HepG2 (cell line): ENCODE results near the gene GLB1L.

Experiments used
- HOXA7 ChIP-seq: sonication (generic); formaldehyde crosslinking; IDR thresholded peaks from 2 replicates; pipeline ENCODE4 v1.8.1; 2022; ENCODE audit warnings: mild to moderate bottlenecking, missing genetic modification reagents, moderate library complexity
- ZNF17 ChIP-seq: sonication (generic); formaldehyde crosslinking; IDR thresholded peaks from 2 replicates; pipeline ENCODE4 v1.5.0; 2020; ENCODE audit warnings: mild to moderate bottlenecking, missing genetic modification reagents
- TF ChIP-seq, protein P1 (sequence below): sonication (generic); formaldehyde crosslinking; IDR thresholded peaks from 2 replicates; pipeline ENCODE4 v1.4.0; 2020; ENCODE audit warnings: missing genetic modification reagents
- TF ChIP-seq, protein P2 (sequence below), 2 experiments: sonication (generic) in 1 of 2; formaldehyde crosslinking in 1 of 2; IDR thresholded peaks; 2 replicates each; pipeline versions ENCODE4 v1.4.0 to v1.6.1; 2016 to 2020; ENCODE audit warnings: borderline replicate concordance in 1 of 2, low read depth in 1 of 2, mild to moderate bottlenecking in 1 of 2, missing genetic modification reagents in 1 of 2
- TF ChIP-seq, protein P3 (sequence below): sonication (generic); formaldehyde crosslinking; IDR thresholded peaks from 2 replicates; pipeline ENCODE4 v1.4.0; 2020; ENCODE audit warnings: missing genetic modification reagents
- TF ChIP-seq, protein P4 (sequence below): IDR thresholded peaks from 2 replicates; pipeline ENCODE4 v1.6.1; 2016; ENCODE audit warnings: low read depth, missing genetic modification reagents, missing compliant biosample characterization

DNA sequence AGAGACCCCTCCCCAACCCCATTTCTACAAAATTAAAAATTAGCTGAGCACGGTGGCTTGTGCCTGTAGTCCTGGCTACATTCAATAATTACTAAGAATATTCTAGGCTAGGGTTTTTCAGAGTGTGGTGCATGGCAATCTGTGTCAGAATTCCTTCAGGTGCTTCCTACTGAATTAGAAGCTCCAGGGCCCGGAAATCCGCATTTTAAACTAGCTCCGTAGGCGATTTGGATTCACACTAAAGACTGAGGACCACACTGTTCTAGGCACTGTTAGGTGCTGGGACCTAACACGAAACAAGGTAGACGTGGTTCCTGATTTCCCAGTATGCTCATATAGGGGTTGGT is 39.3 kb downstream of the GLB1L start:
- TF ChIP-seq ZNF17 (no peak), HOXA7 (CRISPR knock-in tag) (no peak)
- TF ChIP-seq, protein P1, sequence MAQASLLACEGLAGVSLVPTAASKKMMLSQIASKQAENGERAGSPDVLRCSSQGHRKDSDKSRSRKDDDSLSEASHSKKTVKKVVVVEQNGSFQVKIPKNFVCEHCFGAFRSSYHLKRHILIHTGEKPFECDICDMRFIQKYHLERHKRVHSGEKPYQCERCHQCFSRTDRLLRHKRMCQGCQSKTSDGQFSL (CRISPR knock-in tag) = no peak
- TF ChIP-seq, protein P2, sequence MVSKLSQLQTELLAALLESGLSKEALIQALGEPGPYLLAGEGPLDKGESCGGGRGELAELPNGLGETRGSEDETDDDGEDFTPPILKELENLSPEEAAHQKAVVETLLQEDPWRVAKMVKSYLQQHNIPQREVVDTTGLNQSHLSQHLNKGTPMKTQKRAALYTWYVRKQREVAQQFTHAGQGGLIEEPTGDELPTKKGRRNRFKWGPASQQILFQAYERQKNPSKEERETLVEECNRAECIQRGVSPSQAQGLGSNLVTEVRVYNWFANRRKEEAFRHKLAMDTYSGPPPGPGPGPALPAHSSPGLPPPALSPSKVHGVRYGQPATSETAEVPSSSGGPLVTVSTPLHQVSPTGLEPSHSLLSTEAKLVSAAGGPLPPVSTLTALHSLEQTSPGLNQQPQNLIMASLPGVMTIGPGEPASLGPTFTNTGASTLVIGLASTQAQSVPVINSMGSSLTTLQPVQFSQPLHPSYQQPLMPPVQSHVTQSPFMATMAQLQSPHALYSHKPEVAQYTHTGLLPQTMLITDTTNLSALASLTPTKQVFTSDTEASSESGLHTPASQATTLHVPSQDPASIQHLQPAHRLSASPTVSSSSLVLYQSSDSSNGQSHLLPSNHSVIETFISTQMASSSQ (IDR thresholded peaks at IDR 0.05; ENCODE audit: low read depth) = no peak
- TF ChIP-seq, protein P2 (CRISPR knock-in tag; IDR thresholded peaks at IDR 0.05; ENCODE audit: borderline replicate concordance) = no peak; the same call in 1 of the 2 replicates
- TF ChIP-seq, protein P3, sequence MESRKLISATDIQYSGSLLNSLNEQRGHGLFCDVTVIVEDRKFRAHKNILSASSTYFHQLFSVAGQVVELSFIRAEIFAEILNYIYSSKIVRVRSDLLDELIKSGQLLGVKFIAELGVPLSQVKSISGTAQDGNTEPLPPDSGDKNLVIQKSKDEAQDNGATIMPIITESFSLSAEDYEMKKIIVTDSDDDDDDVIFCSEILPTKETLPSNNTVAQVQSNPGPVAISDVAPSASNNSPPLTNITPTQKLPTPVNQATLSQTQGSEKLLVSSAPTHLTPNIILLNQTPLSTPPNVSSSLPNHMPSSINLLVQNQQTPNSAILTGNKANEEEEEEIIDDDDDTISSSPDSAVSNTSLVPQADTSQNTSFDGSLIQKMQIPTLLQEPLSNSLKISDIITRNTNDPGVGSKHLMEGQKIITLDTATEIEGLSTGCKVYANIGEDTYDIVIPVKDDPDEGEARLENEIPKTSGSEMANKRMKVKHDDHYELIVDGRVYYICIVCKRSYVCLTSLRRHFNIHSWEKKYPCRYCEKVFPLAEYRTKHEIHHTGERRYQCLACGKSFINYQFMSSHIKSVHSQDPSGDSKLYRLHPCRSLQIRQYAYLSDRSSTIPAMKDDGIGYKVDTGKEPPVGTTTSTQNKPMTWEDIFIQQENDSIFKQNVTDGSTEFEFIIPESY = no peak
- TF ChIP-seq, protein P4, sequence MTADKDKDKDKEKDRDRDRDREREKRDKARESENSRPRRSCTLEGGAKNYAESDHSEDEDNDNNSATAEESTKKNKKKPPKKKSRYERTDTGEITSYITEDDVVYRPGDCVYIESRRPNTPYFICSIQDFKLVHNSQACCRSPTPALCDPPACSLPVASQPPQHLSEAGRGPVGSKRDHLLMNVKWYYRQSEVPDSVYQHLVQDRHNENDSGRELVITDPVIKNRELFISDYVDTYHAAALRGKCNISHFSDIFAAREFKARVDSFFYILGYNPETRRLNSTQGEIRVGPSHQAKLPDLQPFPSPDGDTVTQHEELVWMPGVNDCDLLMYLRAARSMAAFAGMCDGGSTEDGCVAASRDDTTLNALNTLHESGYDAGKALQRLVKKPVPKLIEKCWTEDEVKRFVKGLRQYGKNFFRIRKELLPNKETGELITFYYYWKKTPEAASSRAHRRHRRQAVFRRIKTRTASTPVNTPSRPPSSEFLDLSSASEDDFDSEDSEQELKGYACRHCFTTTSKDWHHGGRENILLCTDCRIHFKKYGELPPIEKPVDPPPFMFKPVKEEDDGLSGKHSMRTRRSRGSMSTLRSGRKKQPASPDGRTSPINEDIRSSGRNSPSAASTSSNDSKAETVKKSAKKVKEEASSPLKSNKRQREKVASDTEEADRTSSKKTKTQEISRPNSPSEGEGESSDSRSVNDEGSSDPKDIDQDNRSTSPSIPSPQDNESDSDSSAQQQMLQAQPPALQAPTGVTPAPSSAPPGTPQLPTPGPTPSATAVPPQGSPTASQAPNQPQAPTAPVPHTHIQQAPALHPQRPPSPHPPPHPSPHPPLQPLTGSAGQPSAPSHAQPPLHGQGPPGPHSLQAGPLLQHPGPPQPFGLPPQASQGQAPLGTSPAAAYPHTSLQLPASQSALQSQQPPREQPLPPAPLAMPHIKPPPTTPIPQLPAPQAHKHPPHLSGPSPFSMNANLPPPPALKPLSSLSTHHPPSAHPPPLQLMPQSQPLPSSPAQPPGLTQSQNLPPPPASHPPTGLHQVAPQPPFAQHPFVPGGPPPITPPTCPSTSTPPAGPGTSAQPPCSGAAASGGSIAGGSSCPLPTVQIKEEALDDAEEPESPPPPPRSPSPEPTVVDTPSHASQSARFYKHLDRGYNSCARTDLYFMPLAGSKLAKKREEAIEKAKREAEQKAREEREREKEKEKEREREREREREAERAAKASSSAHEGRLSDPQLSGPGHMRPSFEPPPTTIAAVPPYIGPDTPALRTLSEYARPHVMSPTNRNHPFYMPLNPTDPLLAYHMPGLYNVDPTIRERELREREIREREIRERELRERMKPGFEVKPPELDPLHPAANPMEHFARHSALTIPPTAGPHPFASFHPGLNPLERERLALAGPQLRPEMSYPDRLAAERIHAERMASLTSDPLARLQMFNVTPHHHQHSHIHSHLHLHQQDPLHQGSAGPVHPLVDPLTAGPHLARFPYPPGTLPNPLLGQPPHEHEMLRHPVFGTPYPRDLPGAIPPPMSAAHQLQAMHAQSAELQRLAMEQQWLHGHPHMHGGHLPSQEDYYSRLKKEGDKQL (CRISPR knock-in tag) = no peak
